ENCODE results near the gene AP4M1. TPM values are rescaled to one million over a fixed set of nuclear protein-coding genes. Genes with fewer than 3 reads are reported as not detected.

The AP4M1 gene
- total and polyA plus RNA-seq, 10 of the 15 experiments (the other 5 are each of a cell fraction or from before 2014, with no cell fraction given) = 0.77 to 16.1 (median 13.0) TPM

- POLR2A ChIA-PET = no interaction called here
Measured at GRCh38 chr7:100065452-100066186, 35.8 kb upstream of the AP4M1 start.

GRCh38 chr7:100066953-100067352 lies 34.5 kb upstream of the AP4M1 start:
- CTCF ChIA-PET = interaction anchor here (0.8 kb wide), 1 partner anchor 52 kb away, joined by 3 read pairs; the partner anchor contains the start of gene ZKSCAN1
- SMC1A ChIA-PET (ENCODE audit: uncharacterized antibody, unreplicated experiment) = no interaction called here
- TF ChIP-seq MEF2A (IDR thresholded peaks at IDR 0.05; ENCODE audit: insufficient read depth, low read depth, low read length) = no peak
- no peak for TF ChIP-seq SP1 (IDR thresholded peaks at IDR 0.05; ENCODE audit: low read depth, low read length)
- no peaks in the 10 kb centered on the region for H3K79me2 ChIP-seq (ENCODE audit: control insufficient read depth, insufficient read depth, low read length)
- no TSS peak for BruUV-seq (replicated peaks)
- no peak for FAIRE-seq
- no peak overlapping the region for H2AFZ ChIP-seq (ENCODE audit: control insufficient read depth, low read depth, low read length)
- peaks cover 17% of the 10 kb centered on the region; the same call in 2 of the 3 replicates for H3K9me3 ChIP-seq (replicated peaks; ENCODE audit: control insufficient read depth, insufficient read depth, low read length)
- POLR2A ChIA-PET = no interaction called here
- H3K27ac ChIP-seq (ENCODE audit: control insufficient read depth, insufficient read depth) = no peak overlapping the region
- intact Hi-C loops (cut with micrococcal nuclease; ENCODE audit: unreplicated experiment) (no loop called here), in situ Hi-C loops (cut with MboI) (no loop called here)
- no peaks in the 10 kb centered on the region for H3K27me3 ChIP-seq (replicated peaks in 1 of 2; ENCODE audit: control insufficient read depth in 2 of 2, insufficient read depth in 2 of 2, low read length in 1 of 2)
- H3K4me1 ChIP-seq (ENCODE audit: control insufficient read depth, insufficient read depth, low read length) = no peaks in the 10 kb centered on the region
- peaks cover 16 to 24% of the 10 kb centered on the region in 2 experiments for H3K36me3 ChIP-seq (ENCODE audit: control insufficient read depth in 2 of 2, insufficient read depth in 2 of 2, low read length in 1 of 2)
- DNase-seq (ENCODE audit: low read depth, low spot score) = no peak
- H3K4me3 ChIP-seq = no peak overlapping the region
- over 99% methylated on average over 7 of the region's 7 CpGs for WGBS (ENCODE audit: insufficient coverage, insufficient replicate concordance, low lambda C conversion rate, missing lambda C conversion rate)
- ATAC-seq = no peak
- H3K9ac ChIP-seq (ENCODE audit: control insufficient read depth, insufficient read depth, low read length) = no peak overlapping the region
- RAD21 ChIA-PET (ENCODE audit: unreplicated experiment) = no interaction called here
- no peak overlapping the region for H3K4me2 ChIP-seq (ENCODE audit: control insufficient read depth, insufficient read depth)
- no peaks in the 10 kb centered on the region for H4K20me1 ChIP-seq (ENCODE audit: control insufficient read depth, insufficient read depth)

More at GRCh38 chr7:100065452-100066186, 35.8 kb upstream of the AP4M1 start:
- FAIRE-seq (no peak), DNase-seq (ENCODE audit: low read depth, low spot score) (no peak), ATAC-seq (no peak)
- BruUV-seq (replicated peaks) = no TSS peak
- Histone ChIP-seq H3K36me3 (ENCODE audit: control insufficient read depth in 2 of 2, insufficient read depth in 2 of 2, low read length in 1 of 2) (peaks cover 6 to 19% of the 10 kb centered on the region in 2 experiments), H3K27me3 (replicated peaks in 1 of 2; ENCODE audit: control insufficient read depth in 2 of 2, insufficient read depth in 2 of 2, low read length in 1 of 2) (no peaks in the 10 kb centered on the region), H3K27ac (ENCODE audit: control insufficient read depth, insufficient read depth) (no peak overlapping the region), H4K20me1 (ENCODE audit: control insufficient read depth, insufficient read depth) (no peaks in the 10 kb centered on the region), H3K9ac (ENCODE audit: control insufficient read depth, insufficient read depth, low read length) (no peak overlapping the region), H3K4me3 (no peak overlapping the region), H3K4me2 (ENCODE audit: control insufficient read depth, insufficient read depth) (no peak overlapping the region), H3K79me2 (ENCODE audit: control insufficient read depth, insufficient read depth, low read length) (no peaks in the 10 kb centered on the region), H3K4me1 (ENCODE audit: control insufficient read depth, insufficient read depth, low read length) (no peaks in the 10 kb centered on the region), H3K9me3 (replicated peaks; ENCODE audit: control insufficient read depth, insufficient read depth, low read length) (peaks cover 4% of the 10 kb centered on the region; the same call in 2 of the 3 replicates), H2AFZ (ENCODE audit: control insufficient read depth, low read depth, low read length) (no peak overlapping the region)
- ChIA-PET SMC1A (ENCODE audit: uncharacterized antibody, unreplicated experiment) (interaction anchor here (0.6 kb wide), 1 partner anchor 12 kb away, joined by 3 read pairs; no protein-coding TSS in a partner anchor), RAD21 (ENCODE audit: unreplicated experiment) (no interaction called here), CTCF (no interaction called here)
- in situ Hi-C loops (cut with MboI) = no loop called here
- TF ChIP-seq PAX5 (IDR thresholded peaks at IDR 0.05; ENCODE audit: borderline replicate concordance, low read depth, low read length) = no peak
- TF ChIP-seq POLR2A (IDR thresholded peaks at IDR 0.05; ENCODE audit: low read depth, low read length) = peak; percentile 15; the same call in 1 of the 2 replicates
- 0 out of 2 replicates have a peak, but pooled peaks have one; percentile 26 for TF ChIP-seq PML (IDR thresholded peaks at IDR 0.05; ENCODE audit: low read length)
- WGBS (ENCODE audit: insufficient coverage, insufficient replicate concordance, low lambda C conversion rate, missing lambda C conversion rate) = 91% methylated on average over 8 of the region's 8 CpGs
- intact Hi-C loops (cut with micrococcal nuclease; ENCODE audit: unreplicated experiment) = no loop called here
